Measurements from ENCODE around the gene SPRY4. TPM values are rescaled to one million over a fixed set of nuclear protein-coding genes. Genes with fewer than 3 reads are reported as not detected.

SPRY4 gene
- polyA plus RNA-seq, 2 of the 4 experiments (the other 2 are of a cell fraction), result 3.4 to 5.7 TPM

DNA sequence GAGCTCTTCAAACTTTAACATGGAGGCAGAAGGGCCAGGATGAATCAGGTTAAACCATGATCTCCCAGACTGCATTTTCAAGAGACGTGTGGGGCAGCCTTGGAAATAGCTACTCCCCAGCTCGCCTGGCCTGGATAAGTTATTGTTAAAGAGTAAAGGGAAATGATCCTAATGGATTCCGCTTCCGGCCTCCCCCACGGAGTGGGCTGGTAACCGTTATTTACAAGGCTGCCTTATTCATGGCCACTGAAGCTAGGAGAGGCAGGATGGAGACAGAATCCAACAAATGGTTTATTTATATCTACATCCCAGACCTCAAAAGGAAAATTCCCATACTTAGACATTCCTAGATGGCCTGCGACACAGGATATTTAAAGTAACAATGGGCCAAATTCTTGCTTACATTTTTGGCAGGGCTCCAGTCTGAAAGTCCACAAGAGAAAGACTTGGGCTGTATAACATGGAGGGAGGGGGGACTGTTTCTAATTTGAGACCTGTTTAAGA lies 27.9 kb downstream of the SPRY4 start:
- TF ChIP-seq KDM1A (IDR thresholded peaks at IDR 0.05; ENCODE audit: low read depth) (no peak), NR3C1 (IDR thresholded peaks at IDR 0.05) (no peak), HDAC2 (IDR thresholded peaks at IDR 0.05) (no peak), CHD4 (IDR thresholded peaks at IDR 0.05; ENCODE audit: borderline replicate concordance) (no peak)
- no peak overlapping the region for H3K27ac ChIP-seq
- H3K4me1 ChIP-seq, result no peaks in the 10 kb centered on the region
- ATAC-seq (no peak; a peak in 2 of 6 replicates), DNase-seq (ENCODE audit: low read depth in 1 of 2, low spot score in 1 of 2) (no peak), FAIRE-seq (no peak)
- ChIA-PET POLR2A (no interaction called here), CTCF (interaction anchor here (1.0 to 2.3 kb wide), 2 partner anchors 249 to 253 kb away, joined by 3 to 7 read pairs; no protein-coding TSS in a partner anchor)
- no peaks in the 10 kb centered on the region for H3K9me3 ChIP-seq
- no peak overlapping the region for H3K4me3 ChIP-seq
- no peak overlapping the region for H3K4me2 ChIP-seq
- 77% methylated on average over 7 of the region's 7 CpGs for WGBS (ENCODE audit: missing lambda C conversion rate)

DNA sequence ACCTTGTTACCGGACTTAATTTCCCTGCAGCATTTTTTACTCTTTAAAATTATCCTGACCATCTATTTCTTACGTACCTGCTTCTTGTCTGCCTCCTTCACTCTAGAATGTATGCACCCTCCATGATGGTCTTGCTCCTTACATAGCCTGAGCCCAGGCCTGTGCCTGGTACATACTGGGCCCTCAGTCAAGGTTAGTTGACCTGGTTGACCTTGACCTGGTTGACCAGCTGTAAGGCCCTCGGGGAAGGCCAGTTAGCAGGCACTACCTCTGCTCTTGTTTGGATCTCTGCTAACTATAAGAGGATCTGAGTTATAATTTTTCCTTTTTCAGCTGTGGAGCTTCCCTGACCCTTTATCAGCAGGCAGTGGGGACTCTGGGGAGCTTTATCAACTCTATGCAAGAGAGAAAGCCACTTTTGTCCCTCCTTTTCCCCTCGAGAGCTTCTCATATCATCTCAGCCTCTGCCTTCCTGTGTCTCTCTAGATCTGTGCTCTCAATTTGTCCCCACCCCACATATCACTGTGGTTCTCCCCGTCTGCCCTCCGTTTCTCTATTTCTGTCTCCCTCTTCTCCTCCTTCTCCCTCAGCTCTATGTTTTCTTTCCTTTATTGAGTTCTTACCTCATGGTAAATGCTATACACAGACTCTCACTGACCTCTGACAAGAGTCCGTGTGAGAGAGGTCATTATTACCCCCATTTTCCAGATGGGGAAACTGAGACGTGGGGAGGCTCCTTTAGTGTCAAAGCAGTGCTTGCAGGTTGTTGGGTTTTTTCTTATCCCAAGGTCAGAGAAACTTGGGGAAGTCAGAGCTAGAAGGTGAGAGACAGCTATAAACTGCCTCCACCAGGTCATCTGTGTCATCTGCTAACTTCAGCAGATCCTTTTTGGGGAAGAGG lies 28.6 kb downstream of the SPRY4 start:
- H3K4me2 ChIP-seq, result no peak overlapping the region
- H3K27ac ChIP-seq, result no peak overlapping the region
- no peak overlapping the region for H3K4me3 ChIP-seq
- DNase-seq (ENCODE audit: low read depth in 1 of 2, low spot score in 1 of 2) (no peak), ATAC-seq (no peak), FAIRE-seq (no peak)
- ChIA-PET POLR2A (interaction anchor here (1.0 kb wide), 1 partner anchor 29 kb away, joined by 3 read pairs; the partner anchor contains the start of gene SPRY4), CTCF (interaction anchor here (1.0 to 2.3 kb wide), 2 partner anchors 250 to 253 kb away, joined by 3 to 7 read pairs; no protein-coding TSS in a partner anchor)
- TF ChIP-seq, protein P1, sequence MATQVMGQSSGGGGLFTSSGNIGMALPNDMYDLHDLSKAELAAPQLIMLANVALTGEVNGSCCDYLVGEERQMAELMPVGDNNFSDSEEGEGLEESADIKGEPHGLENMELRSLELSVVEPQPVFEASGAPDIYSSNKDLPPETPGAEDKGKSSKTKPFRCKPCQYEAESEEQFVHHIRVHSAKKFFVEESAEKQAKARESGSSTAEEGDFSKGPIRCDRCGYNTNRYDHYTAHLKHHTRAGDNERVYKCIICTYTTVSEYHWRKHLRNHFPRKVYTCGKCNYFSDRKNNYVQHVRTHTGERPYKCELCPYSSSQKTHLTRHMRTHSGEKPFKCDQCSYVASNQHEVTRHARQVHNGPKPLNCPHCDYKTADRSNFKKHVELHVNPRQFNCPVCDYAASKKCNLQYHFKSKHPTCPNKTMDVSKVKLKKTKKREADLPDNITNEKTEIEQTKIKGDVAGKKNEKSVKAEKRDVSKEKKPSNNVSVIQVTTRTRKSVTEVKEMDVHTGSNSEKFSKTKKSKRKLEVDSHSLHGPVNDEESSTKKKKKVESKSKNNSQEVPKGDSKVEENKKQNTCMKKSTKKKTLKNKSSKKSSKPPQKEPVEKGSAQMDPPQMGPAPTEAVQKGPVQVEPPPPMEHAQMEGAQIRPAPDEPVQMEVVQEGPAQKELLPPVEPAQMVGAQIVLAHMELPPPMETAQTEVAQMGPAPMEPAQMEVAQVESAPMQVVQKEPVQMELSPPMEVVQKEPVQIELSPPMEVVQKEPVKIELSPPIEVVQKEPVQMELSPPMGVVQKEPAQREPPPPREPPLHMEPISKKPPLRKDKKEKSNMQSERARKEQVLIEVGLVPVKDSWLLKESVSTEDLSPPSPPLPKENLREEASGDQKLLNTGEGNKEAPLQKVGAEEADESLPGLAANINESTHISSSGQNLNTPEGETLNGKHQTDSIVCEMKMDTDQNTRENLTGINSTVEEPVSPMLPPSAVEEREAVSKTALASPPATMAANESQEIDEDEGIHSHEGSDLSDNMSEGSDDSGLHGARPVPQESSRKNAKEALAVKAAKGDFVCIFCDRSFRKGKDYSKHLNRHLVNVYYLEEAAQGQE (IDR thresholded peaks at IDR 0.05), result no peak
- TF ChIP-seq, protein P2, sequence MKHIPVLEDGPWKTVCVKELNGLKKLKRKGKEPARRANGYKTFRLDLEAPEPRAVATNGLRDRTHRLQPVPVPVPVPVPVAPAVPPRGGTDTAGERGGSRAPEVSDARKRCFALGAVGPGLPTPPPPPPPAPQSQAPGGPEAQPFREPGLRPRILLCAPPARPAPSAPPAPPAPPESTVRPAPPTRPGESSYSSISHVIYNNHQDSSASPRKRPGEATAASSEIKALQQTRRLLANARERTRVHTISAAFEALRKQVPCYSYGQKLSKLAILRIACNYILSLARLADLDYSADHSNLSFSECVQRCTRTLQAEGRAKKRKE (CRISPR knock-in tag; IDR thresholded peaks at IDR 0.05; ENCODE audit: low read depth), result no peak
- TF ChIP-seq ZNF302 (CRISPR knock-in tag; IDR thresholded peaks at IDR 0.05) (no peak), RFX5 (IDR thresholded peaks at IDR 0.05) (no peak), RNF2 (IDR thresholded peaks at IDR 0.05; ENCODE audit: borderline replicate concordance, low read depth) (no peak)
- TF ChIP-seq, protein P3, sequence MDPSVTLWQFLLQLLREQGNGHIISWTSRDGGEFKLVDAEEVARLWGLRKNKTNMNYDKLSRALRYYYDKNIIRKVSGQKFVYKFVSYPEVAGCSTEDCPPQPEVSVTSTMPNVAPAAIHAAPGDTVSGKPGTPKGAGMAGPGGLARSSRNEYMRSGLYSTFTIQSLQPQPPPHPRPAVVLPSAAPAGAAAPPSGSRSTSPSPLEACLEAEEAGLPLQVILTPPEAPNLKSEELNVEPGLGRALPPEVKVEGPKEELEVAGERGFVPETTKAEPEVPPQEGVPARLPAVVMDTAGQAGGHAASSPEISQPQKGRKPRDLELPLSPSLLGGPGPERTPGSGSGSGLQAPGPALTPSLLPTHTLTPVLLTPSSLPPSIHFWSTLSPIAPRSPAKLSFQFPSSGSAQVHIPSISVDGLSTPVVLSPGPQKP (IDR thresholded peaks at IDR 0.05; ENCODE audit: low read depth, low read length), result no peak
- 78% methylated on average over 8 of the region's 8 CpGs for WGBS (ENCODE audit: missing lambda C conversion rate)
- no peaks in the 10 kb centered on the region for H3K4me1 ChIP-seq
- no peaks in the 10 kb centered on the region for H3K9me3 ChIP-seq

DNA sequence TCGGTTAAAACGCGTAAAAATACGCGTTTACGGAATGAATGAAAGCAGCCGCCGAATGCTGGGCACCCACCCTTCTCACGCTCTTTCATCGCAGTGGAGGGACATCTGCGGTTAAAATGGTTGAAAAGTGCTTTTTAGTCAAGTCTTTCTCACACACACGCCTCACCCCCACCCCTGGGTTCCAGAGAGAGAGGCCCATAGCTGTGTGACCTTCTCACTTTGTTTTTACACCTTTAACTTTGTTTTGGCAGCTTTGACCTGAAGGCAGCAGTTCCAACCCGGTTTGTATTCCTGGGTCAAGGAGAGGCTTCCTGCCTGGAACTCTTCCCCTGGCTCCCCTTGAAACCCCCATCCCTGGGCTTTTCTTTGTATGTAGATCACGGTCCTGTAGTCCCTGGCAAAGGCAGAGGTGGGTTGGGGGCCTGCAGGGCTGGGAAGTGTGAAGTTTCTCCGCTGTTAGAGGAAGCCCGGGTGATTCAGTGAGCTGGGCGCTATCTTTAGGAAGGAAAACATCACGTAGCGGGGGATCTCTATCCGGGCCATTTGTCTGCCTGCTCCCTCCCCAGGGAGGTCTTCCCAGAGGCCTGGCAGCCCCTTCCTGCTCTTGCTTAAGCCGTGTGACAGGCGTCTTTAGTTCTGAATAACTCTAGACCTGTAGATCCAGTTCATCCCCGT lies 29.6 kb downstream of the SPRY4 start:
- FAIRE-seq, result no peak
- no peak overlapping the region for H3K4me2 ChIP-seq
- CTCF ChIA-PET, result interaction anchor here (2.3 kb wide), 1 partner anchor 254 kb away, joined by 7 read pairs; no protein-coding TSS in a partner anchor

More for the DNA sequence above, 29.6 kb downstream of the SPRY4 start:
- DNase-seq (ENCODE audit: low read depth in 1 of 2, low spot score in 1 of 2) (no peak), ATAC-seq (no peak)
- H3K27ac ChIP-seq, result no peak overlapping the region
- H3K4me1 ChIP-seq, result no peaks in the 10 kb centered on the region; the same call in 2 of the 3 replicates
- POLR2A ChIA-PET, result interaction anchor here (0.7 kb wide), 1 partner anchor 17 kb away, joined by 5 read pairs; no protein-coding TSS in a partner anchor
- no peak for TF ChIP-seq MYC (IDR thresholded peaks at IDR 0.05; ENCODE audit: borderline replicate concordance, low read length)
- no peak for TF ChIP-seq CBX8 (IDR thresholded peaks at IDR 0.05)
- no peak for TF ChIP-seq CBX2 (IDR thresholded peaks at IDR 0.05; ENCODE audit: borderline replicate concordance, low read depth)
- TF ChIP-seq, protein P2 (CRISPR knock-in tag; IDR thresholded peaks at IDR 0.05; ENCODE audit: low read depth), result no peak
- no peak for TF ChIP-seq RCOR1 (IDR thresholded peaks at IDR 0.05; ENCODE audit: low read depth, low read length)
- TF ChIP-seq, protein P4, sequence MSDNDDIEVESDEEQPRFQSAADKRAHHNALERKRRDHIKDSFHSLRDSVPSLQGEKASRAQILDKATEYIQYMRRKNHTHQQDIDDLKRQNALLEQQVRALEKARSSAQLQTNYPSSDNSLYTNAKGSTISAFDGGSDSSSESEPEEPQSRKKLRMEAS (IDR thresholded peaks at IDR 0.05), result no peak
- TF ChIP-seq NPAS2 (CRISPR knock-in tag; IDR thresholded peaks at IDR 0.05; ENCODE audit: borderline replicate concordance), result no peak
- no peak for TF ChIP-seq TFCP2L1 (CRISPR knock-in tag; IDR thresholded peaks at IDR 0.05)
- no peak for TF ChIP-seq EHMT2 (IDR thresholded peaks at IDR 0.05; ENCODE audit: low read depth)
- no peak for TF ChIP-seq PHF8 (IDR thresholded peaks at IDR 0.05; ENCODE audit: borderline replicate concordance, low read depth)
- TF ChIP-seq, protein P3 (IDR thresholded peaks at IDR 0.05; ENCODE audit: low read depth, low read length), result no peak
- no peak for TF ChIP-seq POLR2AphosphoS2 (conservative IDR thresholded peaks at IDR 0.05; ENCODE audit: low read length)
- no peak overlapping the region for H3K4me3 ChIP-seq
- 87% methylated on average over 23 of the region's 23 CpGs for WGBS (ENCODE audit: missing lambda C conversion rate)
- H3K9me3 ChIP-seq, result no peaks in the 10 kb centered on the region

Data from A549 (cell line).